SIG-M5 (cell line): ENCODE results near the gene RNU6-9.
A peak's percentile ranks its signal among the peaks of the same experiment; 100 is the strongest.

Experiments
- DNase-seq: peaks from one replicate; lab custom pipeline; 2025; lab: John Stamatoyannopoulos, UW

The RNU6-9 gene

DNA sequence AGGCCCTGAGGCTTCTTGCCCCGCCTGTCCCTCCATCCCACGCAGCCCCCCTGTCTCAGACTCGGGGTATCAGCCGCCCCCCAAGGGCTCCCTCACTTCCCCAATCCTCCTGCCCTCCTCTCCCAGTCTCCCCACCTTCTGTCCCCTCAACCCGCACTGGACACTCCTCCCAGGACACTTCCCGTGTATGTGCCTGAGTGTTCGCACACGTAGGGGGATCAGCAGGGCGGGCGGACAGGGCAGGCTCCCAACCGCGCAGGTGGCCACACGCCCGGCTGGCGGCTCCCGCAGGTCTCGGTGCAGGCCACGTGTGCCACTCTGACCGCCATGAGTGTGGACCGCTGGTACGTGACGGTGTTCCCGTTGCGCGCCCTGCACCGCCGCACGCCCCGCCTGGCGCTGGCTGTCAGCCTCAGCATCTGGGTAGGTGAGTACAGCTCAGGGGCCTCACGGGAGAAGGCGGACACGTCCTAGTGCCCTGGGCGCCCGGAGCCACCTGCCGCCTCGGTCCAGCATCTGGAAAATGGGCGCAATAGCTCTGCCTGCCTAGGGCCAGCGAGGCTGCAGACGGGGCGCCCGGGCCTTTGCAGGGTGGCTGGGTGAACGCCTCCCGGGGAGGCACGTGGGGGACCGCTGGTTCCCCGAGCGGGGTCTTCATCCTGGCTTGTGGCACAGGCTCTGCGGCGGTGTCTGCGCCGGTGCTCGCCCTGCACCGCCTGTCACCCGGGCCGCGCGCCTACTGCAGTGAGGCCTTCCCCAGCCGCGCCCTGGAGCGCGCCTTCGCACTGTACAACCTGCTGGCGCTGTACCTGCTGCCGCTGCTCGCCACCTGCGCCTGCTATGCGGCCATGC, 26.1 kb downstream of the RNU6-9 start:
- no peak for DNase-seq

DNA sequence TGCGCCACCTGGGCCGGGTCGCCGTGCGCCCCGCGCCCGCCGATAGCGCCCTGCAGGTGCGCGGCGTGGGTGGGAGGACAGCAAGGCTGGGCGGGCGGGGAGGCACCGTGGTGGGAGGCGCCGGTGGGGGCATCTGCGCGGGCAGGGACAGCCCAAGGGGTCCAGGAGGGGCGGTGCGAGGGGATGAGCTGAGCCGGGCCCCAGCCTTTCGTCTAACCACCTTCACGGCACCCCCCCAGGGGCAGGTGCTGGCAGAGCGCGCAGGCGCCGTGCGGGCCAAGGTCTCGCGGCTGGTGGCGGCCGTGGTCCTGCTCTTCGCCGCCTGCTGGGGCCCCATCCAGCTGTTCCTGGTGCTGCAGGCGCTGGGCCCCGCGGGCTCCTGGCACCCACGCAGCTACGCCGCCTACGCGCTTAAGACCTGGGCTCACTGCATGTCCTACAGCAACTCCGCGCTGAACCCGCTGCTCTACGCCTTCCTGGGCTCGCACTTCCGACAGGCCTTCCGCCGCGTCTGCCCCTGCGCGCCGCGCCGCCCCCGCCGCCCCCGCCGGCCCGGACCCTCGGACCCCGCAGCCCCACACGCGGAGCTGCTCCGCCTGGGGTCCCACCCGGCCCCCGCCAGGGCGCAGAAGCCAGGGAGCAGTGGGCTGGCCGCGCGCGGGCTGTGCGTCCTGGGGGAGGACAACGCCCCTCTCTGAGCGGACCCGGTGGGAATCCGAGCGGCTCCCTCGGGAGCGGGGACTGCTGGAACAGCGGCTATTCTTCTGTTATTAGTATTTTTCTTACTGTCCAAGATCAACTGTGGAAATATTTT, 27.0 kb downstream of the RNU6-9 start:
- DNase-seq = no peak

DNA sequence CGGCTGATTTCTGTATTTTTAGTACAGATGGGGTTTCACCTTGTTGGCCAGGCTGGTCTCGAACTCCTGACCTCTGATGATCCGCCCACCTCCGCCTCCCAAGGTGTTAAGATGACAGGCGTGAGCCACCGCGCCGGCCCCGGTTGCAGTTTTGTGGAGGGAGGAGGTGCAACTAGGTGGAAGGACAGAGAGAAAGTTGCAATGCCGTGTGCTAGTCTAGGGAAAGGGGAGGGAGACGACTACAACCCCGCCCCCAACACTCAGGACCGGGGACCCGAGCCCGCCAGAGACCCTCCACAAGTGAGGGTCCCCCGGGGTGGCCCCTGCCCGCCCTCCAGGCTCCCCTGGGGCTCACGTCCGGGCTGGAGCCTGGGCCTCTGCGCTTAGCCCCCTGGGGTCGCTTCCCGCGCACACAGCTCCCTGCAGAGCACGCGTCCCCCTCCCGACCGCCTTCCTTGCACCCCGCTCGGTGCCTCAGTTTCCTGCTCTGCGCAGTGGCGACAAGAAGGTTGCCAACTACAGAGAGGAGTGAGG, 31.3 kb downstream of the RNU6-9 start:
- DNase-seq = no peak

GRCh38 chr19:925087-925525, 31.8 kb downstream of the RNU6-9 start:
- DNase-seq = no peak

- peak; percentile 30 for DNase-seq
Observed at GRCh38 chr19:925526-926322, 32.4 kb downstream of the RNU6-9 start, which contains the start of gene ARID3A. ARID3A (plus strand) TSS chr19:926035; CDS start chr19:929529, 3,494 bp downstream.

- no peak for DNase-seq
Observed at GRCh38 chr19:926323-926588, 33.0 kb downstream of the RNU6-9 start.

DNA sequence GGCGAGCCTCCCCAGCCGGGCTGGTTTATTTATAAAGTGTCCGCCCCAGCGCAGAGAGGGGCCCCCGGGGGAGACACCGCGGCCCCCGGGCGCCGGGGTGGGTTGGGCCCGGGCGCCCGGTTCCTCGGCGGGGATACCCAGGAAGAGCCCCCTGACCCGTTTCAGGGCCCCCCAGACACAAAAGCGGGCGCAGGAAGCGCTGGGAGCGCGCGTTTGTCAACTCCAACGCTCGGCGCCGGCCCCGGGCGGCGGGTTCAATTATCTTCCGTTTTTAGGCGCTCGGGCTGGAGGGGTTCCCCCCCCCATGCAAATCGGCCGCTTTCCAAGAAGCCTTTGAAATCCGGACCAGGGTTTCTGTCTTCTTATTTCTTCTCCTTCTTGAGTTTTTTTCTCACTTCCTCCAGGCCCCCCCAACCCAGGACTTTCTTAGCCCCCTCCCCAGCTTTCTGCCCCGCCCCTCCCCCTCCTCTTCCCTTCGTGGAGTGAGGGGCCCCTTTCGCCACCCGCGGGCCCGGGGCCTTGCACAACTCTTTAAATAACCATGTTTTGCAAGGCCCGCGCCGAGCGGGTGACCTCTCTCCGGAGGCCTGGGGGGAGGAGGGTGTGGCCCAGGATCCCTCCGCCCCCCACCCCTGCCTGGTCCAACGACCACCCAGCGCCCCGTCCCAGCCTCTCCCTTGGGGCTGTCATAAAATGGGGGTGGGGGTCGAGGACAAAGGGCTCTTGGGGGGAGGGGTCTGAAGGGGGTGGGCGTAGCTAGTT, 33.5 kb downstream of the RNU6-9 start:
- peak; percentile 66 for DNase-seq

DNA sequence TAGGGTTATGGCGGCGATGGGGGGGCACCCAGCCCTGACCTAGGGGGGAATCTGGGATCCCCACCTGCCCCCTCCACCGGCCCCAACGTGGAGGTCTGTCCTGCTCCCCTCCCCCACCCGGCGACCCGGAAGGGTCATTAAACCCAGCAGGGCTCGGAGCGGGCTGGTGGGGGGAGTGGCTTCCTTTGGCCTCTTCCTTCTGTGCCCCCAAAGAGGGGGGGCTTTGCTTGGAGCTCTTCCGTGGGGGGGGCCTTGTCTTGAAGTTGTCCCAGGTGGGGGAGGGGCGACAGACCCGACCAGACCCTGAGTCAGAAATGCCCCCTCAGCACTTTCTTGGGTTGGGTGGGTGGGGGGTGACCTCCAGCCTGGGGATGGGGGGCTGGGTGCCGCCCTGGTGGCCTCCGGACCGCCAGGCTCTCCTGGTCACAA, 34.1 kb downstream of the RNU6-9 start:
- no peak for DNase-seq

DNA sequence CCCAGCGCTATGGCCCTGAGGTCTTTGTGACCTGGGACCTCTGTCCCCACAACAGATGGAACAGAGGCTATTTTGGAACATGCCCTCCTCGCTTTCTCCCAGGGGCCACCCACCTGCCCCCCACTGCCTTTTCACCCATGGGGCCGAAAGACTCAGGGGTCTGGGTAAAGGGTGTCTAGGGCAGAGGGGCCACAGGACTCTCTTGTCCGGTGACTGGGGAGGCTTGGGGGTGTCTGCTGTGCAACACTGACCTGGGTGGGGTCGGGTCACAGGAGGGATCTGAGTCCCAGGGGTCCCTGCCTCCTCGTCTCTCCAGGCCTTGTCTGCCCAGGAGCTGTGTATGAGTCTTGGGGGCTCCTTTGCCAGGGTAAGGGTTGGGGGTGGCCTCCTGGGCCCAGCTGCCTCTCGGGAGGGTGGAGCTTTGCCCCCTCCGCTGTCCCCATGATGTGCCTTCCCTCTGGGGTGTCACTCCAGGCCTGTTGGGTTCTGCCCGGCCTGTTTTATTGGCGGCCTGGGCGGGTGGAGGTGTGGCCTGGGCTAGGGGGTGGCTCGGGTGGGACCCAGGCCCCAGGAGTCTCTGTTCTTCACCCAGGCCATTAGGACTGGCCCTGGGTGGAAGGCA, 34.6 kb downstream of the RNU6-9 start:
- no peak for DNase-seq

DNA sequence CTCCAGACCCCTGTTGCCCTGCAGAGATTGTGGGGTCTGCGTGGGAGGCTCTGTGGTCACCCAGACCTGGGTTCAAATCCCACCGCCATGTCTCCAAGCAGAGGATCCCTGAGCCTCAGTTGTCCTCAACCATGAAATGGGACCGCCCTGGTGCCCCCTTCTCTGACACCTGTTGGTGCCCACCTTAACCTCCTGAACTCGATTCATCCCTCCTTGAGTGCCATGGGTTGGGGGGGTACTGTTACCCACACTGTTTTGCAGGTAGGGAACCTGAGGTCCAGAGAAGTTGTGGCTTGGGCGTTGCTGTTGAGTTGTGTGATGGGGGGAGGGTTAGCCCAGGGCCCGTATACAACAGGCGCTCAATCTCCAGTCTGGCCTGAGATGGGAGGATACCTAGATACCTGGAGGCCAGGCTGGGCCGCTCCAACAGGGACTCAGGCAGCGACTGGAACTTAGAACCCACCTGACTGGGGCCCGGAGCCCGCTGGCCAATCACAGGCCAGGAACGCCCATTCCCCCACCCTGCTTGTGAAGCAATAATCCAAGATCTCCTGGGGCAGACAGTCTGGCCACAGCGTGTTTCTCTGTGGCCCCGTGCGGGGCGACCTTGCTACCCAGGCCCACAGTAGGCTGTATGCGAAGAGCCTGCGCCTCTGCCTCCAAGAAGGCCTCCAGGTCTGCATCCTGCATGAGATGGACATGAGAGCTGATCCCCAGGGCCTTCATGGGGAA, 35.4 kb downstream of the RNU6-9 start:
- DNase-seq = no peak

GRCh38 chr19:929203-929890, 36.1 kb downstream of the RNU6-9 start:
- no peak for DNase-seq

DNA sequence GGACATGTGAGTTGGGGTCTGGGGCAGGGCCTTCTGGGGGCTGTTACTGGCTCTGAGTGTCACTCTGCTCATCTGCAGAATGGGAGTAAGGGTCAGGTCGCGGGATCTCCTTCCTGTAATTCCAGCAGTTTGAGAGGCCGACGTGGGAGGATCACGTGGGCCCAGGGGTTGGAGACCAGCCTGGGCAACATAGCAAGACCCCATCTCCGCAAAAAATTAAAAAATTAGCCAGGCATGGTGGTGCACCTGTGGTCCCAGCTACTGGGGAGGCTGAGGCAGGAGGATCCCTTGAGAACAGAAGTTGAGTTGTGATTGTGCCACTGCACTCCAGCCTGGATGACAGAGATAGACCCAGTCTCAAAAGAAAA, 36.6 kb downstream of the RNU6-9 start:
- DNase-seq = no peak

- DNase-seq = no peak
Observed at GRCh38 chr19:931860-932647, 38.8 kb downstream of the RNU6-9 start.

- no peak for DNase-seq
Observed at GRCh38 chr19:932648-933552, 39.6 kb downstream of the RNU6-9 start.

GRCh38 chr19:933553-933882, 40.2 kb downstream of the RNU6-9 start:
- no peak for DNase-seq

- no peak for DNase-seq
Observed at GRCh38 chr19:934197-934840, 41.0 kb downstream of the RNU6-9 start.

- DNase-seq = no peak
Observed at GRCh38 chr19:934865-935479, 41.7 kb downstream of the RNU6-9 start.
